IPS DF 4.7 (cell line): Measurements from ENCODE around the gene MLLT3.

Source experiments
- DNase-seq: peaks from one replicate; pipeline ENCODE4 v3.0.0-alpha.2; 2013; ENCODE audit warnings: low spot score; ENCODE audit errors: extremely low read depth

Gene MLLT3

DNA sequence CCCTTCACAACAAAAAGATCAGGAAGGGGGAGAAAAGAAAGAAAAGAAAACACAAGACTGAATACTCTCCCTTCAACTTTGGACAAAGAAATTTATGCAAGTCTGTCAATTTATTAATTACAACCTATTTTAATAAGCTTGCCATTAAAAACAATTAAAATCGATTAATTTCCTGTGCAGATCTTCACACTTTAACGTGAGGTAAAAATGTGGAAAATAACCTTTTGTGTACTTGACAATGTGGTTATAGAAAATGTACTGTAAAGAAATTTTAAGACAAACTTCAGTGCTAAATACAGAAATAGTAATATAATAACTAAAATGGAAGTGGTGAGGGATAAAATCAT, 2.7 kb upstream of the MLLT3 start:
- DNase-seq: no peak

DNA sequence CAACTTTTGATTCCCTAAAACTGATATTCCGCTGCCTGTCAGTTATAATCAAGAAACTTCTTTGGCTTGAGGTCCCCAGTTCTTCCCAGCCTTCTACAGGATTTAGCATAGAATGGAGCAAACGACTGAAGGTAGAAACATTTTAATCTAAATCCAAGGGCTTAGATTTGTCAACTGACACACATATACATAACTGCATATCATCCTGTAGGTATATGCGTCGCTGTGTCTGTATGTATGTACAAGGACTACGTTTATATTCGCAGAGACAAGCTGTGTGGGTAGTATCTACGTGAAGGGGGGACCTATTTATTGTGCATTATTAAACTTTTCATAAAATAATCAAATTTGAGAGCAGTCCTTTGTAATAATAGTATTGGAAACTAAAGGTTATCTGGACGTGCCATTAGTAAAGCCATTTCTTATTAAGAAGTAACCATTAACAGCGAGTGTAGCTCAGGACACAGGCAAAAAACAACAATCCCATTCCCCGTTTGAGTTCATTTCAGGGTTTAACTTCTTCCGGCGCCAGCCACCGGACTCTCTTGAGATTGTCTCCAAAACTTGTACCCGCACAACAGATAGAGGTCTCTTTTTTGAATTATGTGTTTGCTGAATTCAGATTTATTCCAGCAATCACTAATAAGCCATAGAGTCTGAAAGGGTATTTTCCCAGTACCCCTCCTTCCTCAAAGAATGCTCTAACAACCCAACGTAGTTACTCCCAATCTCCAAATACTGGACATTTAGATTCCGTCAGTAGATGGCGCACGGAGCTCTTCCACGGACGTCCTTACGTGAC, 2.1 kb upstream of the MLLT3 start:
- no peak for DNase-seq

DNA sequence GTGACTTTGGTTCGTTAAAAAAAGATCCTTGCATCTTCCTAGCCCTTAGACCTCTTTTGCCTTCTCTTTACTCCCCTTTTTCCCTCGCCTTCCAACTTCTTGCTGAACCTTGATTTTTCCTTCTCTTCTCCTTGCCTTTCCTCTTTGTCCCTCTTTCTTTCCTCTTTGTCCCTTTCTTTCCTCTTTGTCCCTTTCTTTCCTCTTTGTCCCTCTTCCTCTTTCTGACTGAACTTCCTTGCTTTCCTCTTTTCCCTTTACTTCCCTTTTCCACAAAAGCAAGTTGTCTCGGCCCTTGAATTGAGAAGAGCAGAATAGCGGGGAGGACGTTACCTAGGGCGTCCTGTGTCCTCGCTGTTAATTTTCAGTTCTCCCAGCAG, 1.4 kb upstream of the MLLT3 start:
- no peak for DNase-seq

DNA sequence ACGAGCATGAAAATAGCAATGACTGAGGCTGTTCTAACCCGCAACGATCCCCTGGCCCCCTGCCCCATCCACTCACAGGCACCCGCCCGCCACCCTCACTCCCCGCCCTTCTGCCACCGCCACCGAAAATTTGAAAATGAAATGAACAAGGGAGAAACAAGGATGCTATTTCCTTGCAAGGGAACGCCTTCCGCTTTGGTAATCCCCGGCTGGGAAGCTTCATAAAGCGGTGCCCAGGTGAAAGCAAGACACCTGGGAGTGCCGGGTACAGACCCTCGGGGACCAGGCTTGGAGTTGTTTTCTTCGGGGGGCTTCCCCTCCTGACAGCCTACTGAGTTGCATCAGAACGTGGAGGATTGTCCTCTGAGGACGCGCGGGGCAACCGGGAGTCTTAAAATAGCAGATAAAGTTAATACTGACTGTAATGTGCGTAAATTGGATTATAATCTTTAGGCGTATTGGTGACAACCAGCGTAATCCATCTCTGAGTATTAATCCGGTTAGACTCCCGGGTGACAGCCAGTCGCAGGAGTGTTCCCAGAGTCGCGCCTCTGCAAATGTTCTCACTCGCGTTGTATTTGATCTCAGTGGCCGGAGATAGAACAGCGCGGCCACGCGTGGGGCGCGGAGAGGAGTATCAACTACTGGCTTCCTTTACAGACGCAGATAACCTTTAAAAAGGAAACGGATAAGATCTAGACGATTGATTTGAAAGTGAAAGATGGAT, 885 bp upstream of the MLLT3 start:
- no peak for DNase-seq

DNA sequence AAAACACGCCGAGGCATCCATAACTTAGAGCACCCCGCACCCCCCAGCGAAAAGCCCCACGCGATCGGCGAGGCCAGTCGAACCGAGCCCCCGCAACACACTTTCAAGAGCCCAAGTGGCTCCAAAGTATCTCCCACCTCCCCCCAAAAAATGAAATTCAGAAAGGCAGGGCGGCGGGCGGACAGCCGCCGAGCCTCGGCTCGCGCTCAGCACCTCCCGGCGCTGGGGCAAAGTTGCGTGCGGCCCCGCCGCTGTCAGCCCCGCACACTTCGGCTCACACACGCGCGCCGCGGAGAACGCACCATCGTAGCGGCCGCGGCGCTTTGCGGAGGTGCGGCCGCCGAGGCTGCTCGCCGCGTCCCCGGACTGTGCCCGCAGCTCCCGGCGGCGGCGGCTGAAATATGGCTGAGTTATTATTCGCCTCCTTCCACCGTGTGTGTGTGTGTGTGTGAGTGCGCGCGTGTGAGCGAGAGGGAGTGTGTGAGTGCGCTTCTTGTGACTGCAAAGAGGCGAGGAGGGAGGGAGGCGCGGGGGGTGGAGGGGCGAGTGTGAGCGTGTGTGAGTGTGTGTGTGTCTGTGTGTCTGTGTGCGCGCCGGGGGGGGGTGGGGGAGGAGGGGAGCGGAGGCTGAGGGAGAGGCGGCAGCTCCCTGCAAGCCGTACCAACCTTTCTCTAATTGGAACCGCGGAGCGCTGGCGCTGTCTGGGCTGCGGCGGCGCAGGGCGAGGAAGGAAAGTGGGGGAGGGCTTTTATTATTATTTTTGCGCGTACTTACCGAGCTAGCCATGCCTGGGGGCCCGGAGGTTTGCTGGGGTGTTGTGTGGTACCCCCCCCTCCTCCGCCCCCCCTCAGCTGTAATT, 599 bp downstream of the MLLT3 start:
- no peak for DNase-seq

DNA sequence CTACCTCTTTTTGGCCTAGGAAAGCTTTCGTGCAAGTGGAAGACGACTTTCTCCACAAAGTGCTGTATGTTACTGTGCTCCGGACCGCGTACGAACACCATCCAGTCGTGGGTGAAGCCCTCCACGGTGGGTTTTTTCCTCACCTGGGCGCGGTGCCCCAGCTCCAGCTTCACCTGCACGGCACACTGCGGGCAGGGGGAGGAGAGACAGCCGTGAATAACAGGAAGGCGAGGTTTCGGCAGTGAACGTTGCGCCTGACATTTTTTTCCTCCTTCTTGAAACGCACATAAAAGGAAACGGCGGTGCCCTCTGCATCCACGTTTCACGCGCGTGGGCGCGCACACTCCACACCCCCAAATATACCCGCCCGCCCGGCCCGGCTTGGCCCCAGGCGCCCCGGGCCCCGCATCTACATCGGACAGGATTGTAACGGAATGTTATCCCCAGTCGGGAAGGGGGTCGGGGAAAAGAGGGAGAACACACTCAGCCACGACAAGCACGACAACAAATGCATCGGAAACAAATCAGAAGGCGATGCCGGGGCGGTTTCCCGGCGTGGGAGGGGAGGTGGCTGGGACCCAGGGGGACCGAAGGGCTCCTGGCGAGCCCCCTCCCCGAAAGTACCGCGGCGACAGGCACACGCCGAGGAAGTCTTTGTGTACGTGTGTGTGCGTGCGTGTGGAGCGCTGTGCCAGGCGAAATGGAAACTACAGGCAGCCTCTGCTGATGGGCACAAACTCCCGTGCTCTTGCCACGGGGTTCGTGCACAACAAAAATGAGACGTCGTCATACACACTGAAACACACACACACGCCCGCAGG, 1.4 kb downstream of the MLLT3 start:
- no peak for DNase-seq

DNA sequence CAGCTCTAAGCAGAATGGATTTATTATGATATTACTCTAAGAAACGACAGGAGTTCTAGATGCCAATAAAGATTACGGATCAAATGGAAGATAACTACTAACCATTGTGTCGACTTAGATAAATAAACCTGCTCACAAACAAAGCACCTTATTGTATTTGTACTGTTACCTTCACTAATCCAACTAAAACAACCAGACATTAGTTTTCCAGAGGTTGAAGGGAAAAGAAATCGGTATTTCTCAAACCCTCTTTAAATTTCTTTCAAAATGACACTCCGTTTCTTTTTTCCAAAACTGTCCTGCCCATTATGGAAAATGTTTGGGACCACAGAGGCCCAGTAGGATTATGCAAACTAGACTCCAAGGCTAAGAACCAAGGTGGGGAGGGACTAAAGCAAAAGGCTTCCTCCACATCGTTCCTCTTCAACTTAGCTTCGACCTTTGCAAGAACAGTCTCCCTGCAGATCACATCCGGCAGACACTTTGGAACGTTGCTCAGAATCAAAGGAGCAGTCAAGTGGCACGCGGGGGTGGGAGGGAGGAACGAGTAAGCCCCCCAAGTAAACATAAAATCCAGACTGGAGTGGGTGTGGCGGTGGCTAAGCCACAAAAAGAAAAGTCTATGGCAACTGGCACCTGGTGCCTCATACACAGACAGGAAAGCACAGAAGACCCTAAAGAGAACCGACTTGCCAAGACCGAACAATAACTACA, 2.7 kb downstream of the MLLT3 start:
- DNase-seq: no peak

DNA sequence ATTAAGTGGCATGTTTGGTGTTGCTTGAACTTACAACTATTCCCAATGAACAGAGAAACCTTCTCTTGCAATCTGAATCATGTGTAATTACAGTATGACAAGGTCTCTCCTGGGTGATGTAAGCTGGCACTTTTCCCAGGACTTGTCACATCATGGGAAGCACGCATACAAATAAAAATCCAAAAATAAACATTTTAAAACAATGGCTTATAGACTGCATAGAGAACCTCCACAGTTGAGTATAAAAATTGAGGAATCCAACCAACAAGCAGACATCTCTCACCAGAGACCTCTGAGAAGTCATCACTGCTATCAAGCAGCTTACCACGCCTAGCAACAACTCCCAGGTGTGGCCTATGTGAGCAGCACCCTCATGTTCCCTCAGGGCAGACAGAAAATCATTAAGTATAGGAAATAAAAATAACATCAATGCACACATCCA, 3.9 kb downstream of the MLLT3 start:
- DNase-seq: no peak

DNA sequence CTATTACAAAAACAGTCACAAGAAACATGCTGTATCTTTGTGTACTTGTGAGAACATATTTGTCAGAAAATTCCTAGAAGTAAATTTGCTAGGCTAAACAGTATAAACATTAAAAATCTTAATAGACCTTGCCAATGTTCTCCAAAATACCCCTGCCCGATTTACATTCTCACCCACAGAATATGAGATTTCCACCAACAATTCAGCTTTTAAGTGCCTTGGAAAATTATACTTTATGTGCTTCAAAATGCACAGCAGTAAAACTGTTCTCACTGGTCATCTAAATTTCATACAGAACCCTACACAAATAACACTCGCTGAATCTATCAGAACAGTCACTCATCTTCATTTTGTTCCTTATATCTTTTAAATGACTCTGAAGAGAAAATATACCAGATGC, 5.5 kb downstream of the MLLT3 start:
- DNase-seq: no peak

DNA sequence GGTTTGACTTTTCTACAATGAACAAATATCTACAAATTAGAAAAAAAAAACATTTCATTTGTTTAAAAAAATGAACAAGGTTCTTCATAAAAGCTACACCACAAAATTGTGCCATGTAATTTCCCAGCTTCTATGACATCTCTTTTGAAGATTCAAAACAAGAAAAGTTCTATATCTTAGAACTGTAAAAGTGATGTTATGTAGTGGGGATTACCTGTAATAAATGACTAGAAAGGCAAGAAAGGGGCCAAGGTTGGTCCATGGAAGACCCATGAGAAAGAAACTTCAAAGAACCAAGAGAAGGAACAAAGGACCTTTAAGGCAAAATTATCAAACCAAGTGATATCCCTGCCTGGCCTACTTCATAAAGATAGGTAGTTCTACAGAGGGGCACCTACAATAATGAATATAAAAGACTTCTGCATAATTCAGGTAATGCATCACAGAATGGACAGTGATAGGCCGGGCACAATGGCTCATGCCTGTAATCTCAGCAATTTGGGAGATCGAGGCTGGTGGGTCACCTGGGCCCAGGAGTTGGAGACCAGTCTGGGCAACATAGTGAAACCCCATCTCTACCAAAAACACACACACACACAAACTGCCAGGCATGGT, 7.6 kb downstream of the MLLT3 start:
- DNase-seq: no peak

DNA sequence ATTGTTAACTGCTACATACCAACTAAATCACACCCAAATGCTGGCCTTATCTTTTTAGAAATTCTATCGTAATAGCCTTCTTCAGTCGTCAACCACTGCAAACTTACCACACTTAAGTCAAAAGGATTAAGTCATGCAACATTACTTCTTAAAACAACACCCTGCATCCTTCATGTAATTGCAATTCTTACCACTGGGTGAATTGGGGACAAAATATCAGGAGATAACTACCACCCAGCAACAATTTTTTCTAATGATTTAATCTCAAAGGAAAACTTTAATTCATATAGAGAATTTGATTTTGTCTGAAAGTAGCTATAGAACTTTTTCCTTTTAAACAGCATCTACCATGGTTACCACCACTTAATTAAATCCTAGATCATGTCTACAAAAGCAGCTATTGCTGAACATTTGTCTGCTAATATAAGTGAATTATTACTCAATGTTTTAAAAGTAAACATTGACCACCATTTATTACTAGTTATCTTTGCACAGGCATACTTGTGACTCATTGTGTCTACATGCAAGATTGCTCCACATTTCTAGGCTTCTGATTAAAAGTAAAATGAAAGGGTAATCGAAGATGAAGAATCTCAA, 10.5 kb downstream of the MLLT3 start:
- DNase-seq: no peak

DNA sequence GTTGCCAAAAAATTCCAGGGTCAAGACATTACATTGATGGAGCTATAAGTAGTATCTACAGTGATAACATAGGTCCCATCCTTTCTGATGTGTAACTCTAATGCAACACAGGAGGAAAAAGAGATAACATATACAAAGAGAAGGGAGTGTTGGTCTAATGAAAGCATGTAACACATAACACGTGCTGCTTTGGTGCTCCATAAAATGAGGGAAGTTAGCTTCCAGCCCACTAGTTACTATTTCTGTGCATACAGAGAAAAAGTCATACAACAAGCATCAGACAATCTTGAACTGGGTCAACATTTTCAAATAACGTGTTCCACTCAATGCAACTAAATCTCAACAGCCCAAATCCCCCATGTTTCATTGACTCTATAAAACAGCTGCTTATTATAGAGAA, 11.7 kb downstream of the MLLT3 start:
- DNase-seq: no peak

DNA sequence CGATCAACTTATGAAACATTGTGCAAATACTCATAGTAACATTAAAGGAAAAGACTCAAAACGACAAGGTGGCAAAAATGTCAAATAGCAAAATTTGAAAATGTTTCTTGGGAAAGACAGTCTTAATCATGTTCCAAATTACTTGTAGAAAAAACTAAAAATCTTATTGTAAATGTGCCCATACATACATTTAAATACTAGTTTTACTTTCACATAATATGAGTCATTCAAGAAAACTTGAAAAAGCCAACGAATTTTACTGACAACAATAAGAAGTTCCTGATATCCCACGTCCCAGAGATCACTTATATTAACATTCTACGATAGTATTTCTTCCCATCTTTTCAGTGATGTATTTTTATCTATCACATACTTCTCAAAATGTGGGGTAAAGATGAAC, 13.7 kb downstream of the MLLT3 start:
- DNase-seq: no peak

DNA sequence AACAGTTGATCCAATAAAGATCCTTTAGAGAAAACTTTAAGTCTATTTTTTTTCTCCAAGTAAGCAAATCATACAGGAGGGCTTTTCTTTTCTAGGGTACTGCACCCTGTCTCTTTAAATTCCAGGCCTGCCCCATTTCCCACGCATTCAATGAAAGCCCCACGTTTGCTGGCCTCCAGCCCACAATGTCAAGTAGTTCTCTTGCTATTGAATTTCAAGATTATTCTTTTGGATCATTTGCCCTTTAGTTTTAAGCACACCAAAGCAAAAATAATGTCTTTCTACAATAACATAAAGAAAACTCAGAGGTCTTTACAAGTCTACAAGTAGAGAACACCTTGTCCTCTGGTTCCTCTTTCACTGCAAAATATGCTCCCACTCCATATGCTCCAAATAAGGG, 15.6 kb downstream of the MLLT3 start:
- DNase-seq: no peak

DNA sequence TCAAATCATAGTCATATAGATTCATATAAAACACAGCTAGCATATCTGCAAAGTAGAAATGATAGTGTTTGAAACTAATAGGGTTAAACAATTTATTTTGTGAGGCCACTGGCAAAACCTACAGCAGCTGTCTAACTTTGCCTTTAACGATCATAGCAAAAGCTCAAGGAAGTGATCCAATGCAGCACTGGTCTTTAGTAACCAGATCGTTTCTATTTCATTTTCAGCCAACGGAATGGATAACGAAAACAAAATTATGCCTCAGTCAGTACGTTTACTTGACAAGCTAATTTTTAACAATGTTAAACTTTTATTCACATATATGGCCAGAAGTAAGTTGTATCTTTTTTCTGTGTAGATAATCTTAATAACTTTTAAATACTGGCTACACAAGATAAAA, 17.7 kb downstream of the MLLT3 start:
- DNase-seq: no peak

DNA sequence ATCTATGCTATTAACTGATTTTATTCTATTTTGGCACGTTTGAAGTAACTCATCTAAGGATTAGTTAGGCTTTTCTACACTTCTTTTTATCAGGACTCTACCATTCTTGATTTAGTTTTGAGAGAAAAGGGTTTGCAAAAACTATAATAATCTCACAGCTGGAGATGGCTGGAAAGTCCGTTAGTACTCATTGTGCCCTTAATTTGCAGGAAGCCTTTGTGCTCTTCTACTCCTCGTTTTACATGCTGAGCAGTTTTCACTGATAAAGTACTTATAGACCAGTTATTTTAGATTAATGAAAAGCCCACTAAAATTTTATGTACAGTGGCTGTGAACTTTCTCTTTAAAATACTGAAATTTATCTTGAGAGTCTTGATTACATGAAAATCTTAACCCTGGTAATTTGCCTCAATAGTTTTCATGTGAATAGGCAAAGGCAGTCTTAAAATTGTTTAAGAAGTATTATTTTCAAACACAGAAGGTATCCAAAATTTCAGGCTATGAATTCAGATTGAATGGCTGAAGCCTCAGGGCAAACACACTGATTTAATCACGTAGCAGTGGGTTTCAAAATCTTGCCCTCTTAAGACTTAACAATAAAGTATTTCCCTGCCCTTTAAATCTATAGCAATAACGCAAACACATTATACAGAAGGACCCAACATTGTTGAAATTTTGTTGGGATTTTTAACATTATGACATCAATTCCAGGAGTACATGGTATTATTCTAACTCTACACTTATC, 18.6 kb downstream of the MLLT3 start:
- DNase-seq: no peak

DNA sequence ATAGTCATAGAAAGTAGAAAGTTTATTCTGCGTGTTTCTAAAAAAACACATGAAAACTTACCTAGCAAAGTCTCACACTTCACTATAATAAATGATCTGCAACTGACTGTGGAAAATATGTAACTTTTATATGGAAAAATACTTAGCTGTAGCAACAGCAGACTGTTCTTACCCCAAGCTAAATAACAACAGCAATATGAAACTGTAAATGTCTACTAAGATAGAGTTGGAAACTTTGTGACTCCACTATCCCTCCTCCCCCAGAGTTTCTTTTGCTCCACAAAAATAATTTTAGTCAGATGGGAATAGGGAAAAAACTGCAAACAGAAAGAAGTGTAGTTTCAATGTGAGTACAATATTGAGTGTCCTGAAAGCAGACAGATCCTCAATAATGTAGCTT, 21.0 kb downstream of the MLLT3 start:
- no peak for DNase-seq

DNA sequence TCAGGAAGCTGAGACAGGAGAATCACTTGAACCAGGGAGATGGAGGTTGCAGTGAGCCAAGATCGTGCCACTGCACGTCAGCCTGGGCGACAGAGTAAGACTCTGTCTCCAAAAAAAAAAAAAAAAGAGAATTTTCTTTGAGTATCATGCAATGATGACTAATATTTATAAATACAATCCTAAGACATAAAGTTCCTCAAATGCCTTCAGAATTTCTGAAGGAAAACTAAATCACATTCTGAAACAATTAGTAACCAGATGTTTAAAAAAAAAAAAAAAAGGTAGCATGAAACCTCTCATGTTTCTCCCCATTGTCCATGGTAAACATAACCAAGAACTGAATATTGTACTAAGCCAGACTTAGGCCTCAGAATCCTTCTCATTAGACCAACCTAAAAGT, 23.1 kb downstream of the MLLT3 start:
- DNase-seq: no peak

DNA sequence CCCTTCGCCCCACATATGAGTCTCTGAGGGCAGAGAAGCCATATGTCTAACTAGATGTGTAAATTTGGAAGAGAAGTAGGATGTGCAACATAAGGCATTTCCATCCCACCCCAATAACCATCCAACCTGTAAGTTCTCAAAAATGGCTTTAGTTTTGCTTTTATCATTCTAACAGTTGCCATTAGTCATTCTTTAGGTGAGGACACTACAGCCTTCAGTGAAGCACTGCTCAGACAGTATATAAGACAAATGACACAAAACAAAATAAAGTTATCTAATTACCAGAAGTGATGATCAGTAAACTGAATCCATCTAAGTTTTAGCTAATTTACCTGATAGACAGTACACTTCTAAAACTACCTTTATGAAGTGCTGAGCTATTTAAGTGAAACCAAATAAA, 23.9 kb downstream of the MLLT3 start:
- DNase-seq: no peak
